ENCODE data around the gene MYO1D. TPM values are rescaled to one million over a fixed set of nuclear protein-coding genes. Genes with fewer than 3 reads are reported as not detected.

MYO1D gene
- total RNA-seq, 4 donors from 2014 or later, result 247 to 569 (median 444) TPM

GRCh38 chr17:32503251-32504165 lies 373.4 kb downstream of the MYO1D start:
- Histone ChIP-seq H3K4me1 (peaks cover 0 to 12% (median 3%) of the 10 kb centered on the region in 4 donors), H3K27ac (peak overlapping the region; percentile 36 to 71 (median 62)), H3K9me3 (no peaks in the 10 kb centered on the region), H3K36me3 (no peaks in the 10 kb centered on the region), H3K4me3 (no peak overlapping the region), H3K27me3 (no peaks in the 10 kb centered on the region)
- intact Hi-C loops (cut with DNase I; ENCODE audit: low total_unique reads), result no loop called here
- DNase-seq, result peak; percentile 36
- in situ Hi-C loops (cut with MboI; ENCODE audit: low pct_ligation_motif_present in 1 of 4, low pct_unique_long_range_greater_than_20kb in 1 of 4, low sequenced_read_pairs in 3 of 4), result no loop called here
- no peak for TF ChIP-seq EP300 (IDR thresholded peaks at IDR 0.05; ENCODE audit: low read depth)
- TF ChIP-seq CTCF (IDR thresholded peaks at IDR 0.05), result no peak
- TF ChIP-seq POLR2AphosphoS5 (IDR thresholded peaks at IDR 0.05), result peak in 2 of 3 donors; percentile 26 to 38
- TF ChIP-seq POLR2A (IDR thresholded peaks at IDR 0.05), result peak; percentile 26
- 54 to 57% methylated on average over 1 to 7 of the region's 7 CpGs for WGBS, 2 donors (ENCODE audit: low coverage in 1 of 2)

GRCh38 chr17:32502710-32503109 lies 374.2 kb downstream of the MYO1D start:
- Histone ChIP-seq H3K9me3 (no peaks in the 10 kb centered on the region), H3K36me3 (no peaks in the 10 kb centered on the region), H3K4me1 (peaks cover 0 to 12% (median 3%) of the 10 kb centered on the region in 4 donors), H3K4me3 (no peak overlapping the region), H3K27me3 (no peaks in the 10 kb centered on the region), H3K27ac (peak overlapping the region; percentile 22 to 70 (median 42))
- in situ Hi-C loops (cut with MboI; ENCODE audit: low pct_ligation_motif_present in 1 of 4, low pct_unique_long_range_greater_than_20kb in 1 of 4, low sequenced_read_pairs in 3 of 4), result no loop called here
- TF ChIP-seq POLR2A (IDR thresholded peaks at IDR 0.05), result no peak
- no peak for TF ChIP-seq CTCF (IDR thresholded peaks at IDR 0.05)
- no peak for TF ChIP-seq POLR2AphosphoS5 (IDR thresholded peaks at IDR 0.05)
- DNase-seq, result no peak
- intact Hi-C loops (cut with DNase I; ENCODE audit: low total_unique reads), result no loop called here
- WGBS, 2 donors (ENCODE audit: low coverage in 1 of 2), result 79 to 90% methylated on average over 6 to 10 of the region's 10 CpGs

GRCh38 chr17:32502013-32502412 lies 374.9 kb downstream of the MYO1D start:
- Histone ChIP-seq H3K36me3 (no peaks in the 10 kb centered on the region), H3K27ac (no peak overlapping the region), H3K9me3 (no peaks in the 10 kb centered on the region), H3K4me3 (no peak overlapping the region), H3K27me3 (no peaks in the 10 kb centered on the region), H3K4me1 (peaks cover 0 to 12% (median 3%) of the 10 kb centered on the region in 4 donors)
- intact Hi-C loops (cut with DNase I; ENCODE audit: low total_unique reads) (no loop called here), in situ Hi-C loops (cut with MboI; ENCODE audit: low pct_ligation_motif_present in 1 of 4, low pct_unique_long_range_greater_than_20kb in 1 of 4, low sequenced_read_pairs in 3 of 4) (no loop called here)
- TF ChIP-seq CTCF (IDR thresholded peaks at IDR 0.05) (no peak), EP300 (IDR thresholded peaks at IDR 0.05; ENCODE audit: low read depth) (no peak), POLR2AphosphoS5 (IDR thresholded peaks at IDR 0.05) (no peak), POLR2A (IDR thresholded peaks at IDR 0.05) (no peak)
- no peak for DNase-seq
- 89 to 100% methylated on average over 2 to 3 of the region's 3 CpGs for WGBS, 2 donors (ENCODE audit: low coverage in 1 of 2)

GRCh38 chr17:32498391-32498790 lies 378.5 kb downstream of the MYO1D start:
- TF ChIP-seq EP300 (IDR thresholded peaks at IDR 0.05; ENCODE audit: low read depth) (no peak), POLR2AphosphoS5 (IDR thresholded peaks at IDR 0.05) (no peak), CTCF (IDR thresholded peaks at IDR 0.05) (no peak), POLR2A (IDR thresholded peaks at IDR 0.05) (no peak)
- H3K4me1 ChIP-seq, result peaks cover 0 to 3% (median 0%) of the 10 kb centered on the region in 4 donors
- no peaks in the 10 kb centered on the region for H3K27me3 ChIP-seq
- WGBS, 2 donors (ENCODE audit: low coverage in 1 of 2), result 82 to 93% methylated on average over 3 to 9 of the region's 9 CpGs
- in situ Hi-C loops (cut with MboI; ENCODE audit: low pct_ligation_motif_present in 1 of 4, low pct_unique_long_range_greater_than_20kb in 1 of 4, low sequenced_read_pairs in 3 of 4), result loop anchor here in 2 of 4 donors (25.0 kb wide), 2 partner anchors 264 to 414 kb away; no protein-coding TSS in a partner anchor
- intact Hi-C loops (cut with DNase I; ENCODE audit: low total_unique reads), result no loop called here
- no peaks in the 10 kb centered on the region for H3K36me3 ChIP-seq
- no peak for DNase-seq
- no peak overlapping the region for H3K27ac ChIP-seq
- no peak overlapping the region for H3K4me3 ChIP-seq
- no peaks in the 10 kb centered on the region for H3K9me3 ChIP-seq
